SJSA1 (cell line): ENCODE results near the gene NUDCD3. TPM values are rescaled to one million over a fixed set of nuclear protein-coding genes. Genes with fewer than 3 reads are reported as not detected.

ENCODE experiments used
- DNase-seq, 2 experiments: peaks; one replicate each; pipeline ENCODE4 v3.0.0-alpha.2; 2015 to 2020; ENCODE audit warnings: low spot score in 2 of 2, low read depth in 1 of 2
- H3K27ac ChIP-seq: fragments of 250-450 bp; sonication (Bioruptor Pico); 2 replicates; pipeline ENCODE4 v1.5.1; 2020; ENCODE audit warnings: mild to moderate bottlenecking, moderate library complexity
- H3K27me3 ChIP-seq: fragments of 250-450 bp; sonication (Bioruptor Pico); replicated peaks from 2 replicates; pipeline ENCODE4 v1.5.1; 2020; ENCODE audit warnings: mild to moderate bottlenecking, moderate library complexity
- H3K36me3 ChIP-seq: fragments of 250-450 bp; sonication (Bioruptor Pico); 2 replicates; pipeline ENCODE4 v1.5.1; 2020; ENCODE audit warnings: mild to moderate bottlenecking
- H3K4me1 ChIP-seq: fragments of 250-450 bp; sonication (Bioruptor Pico); replicated peaks from 2 replicates; pipeline ENCODE4 v1.6.1; 2021; ENCODE audit warnings: mild to moderate bottlenecking
- H3K4me3 ChIP-seq: fragments of 250-450 bp; sonication (Bioruptor Pico); 2 replicates; pipeline ENCODE4 v1.5.1; 2020; ENCODE audit warnings: mild to moderate bottlenecking
- H3K9me3 ChIP-seq: fragments of 250-450 bp; sonication (Bioruptor Pico); replicated peaks from 2 replicates; pipeline ENCODE4 v1.5.1; 2020; ENCODE audit warnings: mild to moderate bottlenecking
- total RNA-seq: library from RNA; depleted of rRNA; stranded (reverse); fragments of >200 nt; shearing (Covaris generic); gene quantifications from 2 replicates; pipeline ENCODE4 v1.2.3, GENCODE V29; 2014

Gene NUDCD3
- total RNA-seq, 1 experiment from 2014 or later = 34.4 TPM

DNA sequence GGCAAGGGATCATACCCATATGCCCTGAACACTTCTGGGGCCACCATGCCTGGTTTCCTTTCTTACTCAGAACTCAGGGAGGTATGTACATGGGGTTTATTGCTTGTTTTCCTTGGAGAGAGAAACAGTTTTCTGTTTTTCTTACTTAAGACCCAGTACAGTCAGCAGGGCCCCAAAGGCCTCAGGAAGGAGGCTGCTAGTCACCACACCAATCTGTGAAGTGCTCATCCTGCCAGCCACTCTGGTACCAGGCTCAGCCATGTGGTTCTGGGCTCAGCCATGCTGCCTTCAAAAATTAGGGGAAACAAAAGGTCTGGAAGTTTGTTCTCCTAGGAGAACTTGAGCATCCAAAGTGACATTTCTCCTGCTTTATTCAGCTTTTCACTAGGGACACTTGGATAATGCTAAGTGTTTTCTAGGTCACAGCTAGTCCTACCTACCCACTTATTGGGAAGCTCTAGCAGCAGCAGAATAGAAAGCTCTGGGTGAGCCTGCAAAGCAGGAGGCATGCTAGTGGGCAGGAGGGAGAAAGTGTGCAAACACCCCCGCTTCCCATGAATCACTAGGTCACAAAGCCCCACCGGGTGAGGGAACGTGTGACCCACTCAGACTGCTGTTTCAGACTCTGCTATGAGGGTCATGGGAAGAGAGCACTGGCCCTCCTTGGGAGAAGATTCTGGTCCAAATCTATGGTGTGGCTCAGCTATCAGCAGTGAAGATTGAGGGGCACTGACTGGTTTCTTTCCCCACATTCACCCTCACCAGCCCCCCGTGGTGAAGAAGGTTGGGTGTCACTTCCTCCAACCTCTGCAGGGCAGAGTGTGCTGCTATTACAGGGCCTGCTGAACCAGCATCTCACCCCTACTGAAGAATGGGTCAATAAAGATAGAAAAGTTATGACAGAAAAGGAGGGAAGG, 23.9 kb downstream of the NUDCD3 start:
- DNase-seq = peak in 1 of 2 experiments; percentile 30
- H3K27me3 ChIP-seq = no peaks in the 10 kb centered on the region
- H3K4me1 ChIP-seq = peaks cover 19% of the 10 kb centered on the region
- H3K4me3 ChIP-seq = no peak overlapping the region
- H3K9me3 ChIP-seq = no peaks in the 10 kb centered on the region
- no peak overlapping the region for H3K27ac ChIP-seq
- peaks cover 56% of the 10 kb centered on the region for H3K36me3 ChIP-seq

DNA sequence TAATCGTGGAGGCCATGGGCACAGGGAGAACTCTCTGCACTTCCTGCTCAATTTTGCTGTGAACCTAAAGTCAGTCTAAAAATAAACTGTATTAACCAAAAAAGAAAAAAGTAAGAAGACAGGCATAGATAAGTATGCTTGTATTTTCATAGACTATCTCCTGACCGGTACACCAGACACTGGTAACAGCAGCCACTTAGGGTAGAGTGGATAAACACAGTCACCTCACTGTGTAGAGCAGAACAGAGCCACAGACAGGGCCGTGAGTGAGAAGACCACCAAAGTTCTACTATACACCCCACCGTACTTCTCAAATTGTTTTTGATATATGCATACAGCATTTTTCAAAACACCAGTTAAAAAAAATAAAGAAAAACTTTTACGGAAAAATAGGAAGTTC, 25.0 kb downstream of the NUDCD3 start:
- Histone ChIP-seq H3K4me1 (peaks cover 25% of the 10 kb centered on the region), H3K27me3 (no peaks in the 10 kb centered on the region), H3K36me3 (peaks cover 52% of the 10 kb centered on the region), H3K27ac (no peak overlapping the region), H3K4me3 (no peak overlapping the region), H3K9me3 (no peaks in the 10 kb centered on the region)
- DNase-seq = no peak

DNA sequence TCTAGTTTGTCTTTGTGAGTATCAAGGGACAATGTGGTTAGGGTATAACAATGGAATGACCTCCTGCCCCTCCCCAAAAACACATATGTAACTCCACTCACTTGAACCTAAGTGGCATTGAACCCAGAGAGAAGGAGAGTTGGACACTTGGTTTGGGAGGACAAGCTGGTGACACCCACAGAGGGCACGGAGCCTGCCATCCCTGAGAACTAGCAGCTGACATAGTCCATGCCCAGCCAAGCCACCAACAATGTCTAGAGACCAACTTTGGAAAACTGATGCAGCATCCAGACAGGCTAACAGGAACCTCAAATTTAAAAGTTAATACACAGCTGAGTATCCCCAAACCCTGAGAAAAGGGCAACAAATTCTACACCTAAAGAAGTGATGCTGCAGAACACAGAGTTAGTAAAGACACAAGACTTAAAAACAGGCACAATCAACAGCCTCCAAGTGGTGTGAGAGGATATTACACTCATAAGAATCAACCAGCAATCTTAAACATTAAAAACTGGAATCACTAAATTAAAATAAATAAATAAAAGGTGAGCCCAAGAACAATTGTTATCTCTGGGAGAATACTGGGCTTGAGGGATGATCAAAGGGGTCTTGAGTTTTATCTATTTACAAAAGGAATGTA, 27.2 kb downstream of the NUDCD3 start:
- Histone ChIP-seq H3K4me1 (peaks cover 25% of the 10 kb centered on the region), H3K27ac (no peak overlapping the region), H3K36me3 (peaks cover 44% of the 10 kb centered on the region), H3K27me3 (no peaks in the 10 kb centered on the region), H3K4me3 (no peak overlapping the region), H3K9me3 (no peaks in the 10 kb centered on the region)
- DNase-seq = no peak

DNA sequence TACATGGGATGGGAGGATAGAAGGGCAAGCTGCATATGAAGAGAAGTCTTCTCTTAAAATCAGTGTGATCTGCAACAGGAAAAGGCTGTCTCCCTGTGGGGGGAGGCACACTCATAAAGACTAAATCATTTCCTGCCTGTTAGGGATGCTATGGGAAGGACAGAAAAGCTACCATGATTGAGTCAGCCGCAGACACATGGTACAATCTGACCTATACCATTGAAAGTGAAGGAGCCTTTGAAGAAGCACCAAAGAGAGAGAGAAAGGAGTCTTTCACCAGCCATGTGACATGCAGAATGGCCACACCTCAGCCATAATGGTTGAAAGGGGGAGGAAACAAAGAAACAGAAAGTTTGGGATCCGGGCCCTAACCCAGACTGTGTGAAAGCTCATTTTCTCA, 29.1 kb downstream of the NUDCD3 start:
- Histone ChIP-seq H3K9me3 (no peaks in the 10 kb centered on the region), H3K27me3 (no peaks in the 10 kb centered on the region), H3K4me3 (no peak overlapping the region), H3K4me1 (peaks cover 16% of the 10 kb centered on the region), H3K36me3 (peaks cover 42% of the 10 kb centered on the region), H3K27ac (no peak overlapping the region)
- peak in 1 of 2 experiments; percentile 5 for DNase-seq

DNA sequence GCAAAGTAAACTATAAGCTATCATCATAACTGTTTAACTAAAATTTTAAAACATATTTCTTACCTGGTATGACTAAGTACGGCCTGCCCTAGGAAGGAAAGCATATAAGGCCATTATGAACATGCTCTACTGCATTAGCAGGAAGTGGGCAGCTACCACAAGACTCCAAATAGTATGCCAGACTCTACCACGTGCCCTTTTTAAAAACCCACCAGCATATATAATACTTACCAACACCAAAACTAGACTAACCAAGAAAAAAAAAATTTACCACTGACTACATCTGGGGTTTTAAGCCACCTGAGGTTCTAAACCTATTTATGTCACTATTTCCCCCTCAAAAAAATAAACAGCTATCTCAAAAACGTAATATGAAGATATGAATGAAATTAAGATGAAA, 30.1 kb downstream of the NUDCD3 start:
- DNase-seq = no peak

DNA sequence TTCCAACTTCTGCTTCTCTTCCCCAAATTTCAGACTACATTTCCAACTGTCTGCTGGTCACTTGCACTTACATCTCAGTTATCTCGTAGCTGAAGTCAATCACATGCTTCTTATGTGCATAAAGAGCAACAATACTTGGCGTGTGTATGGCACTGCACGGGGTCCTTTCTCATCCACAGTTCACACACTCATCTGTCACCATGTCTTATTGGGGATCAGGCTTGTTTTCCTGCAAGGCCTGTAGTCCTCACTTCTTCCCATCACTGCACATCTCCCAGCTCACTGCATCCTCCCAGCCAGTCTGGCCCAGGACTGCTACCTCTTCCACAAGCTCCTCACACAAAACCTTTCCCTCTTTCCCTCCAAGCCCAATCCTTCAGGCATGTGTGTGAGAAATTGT, 35.3 kb downstream of the NUDCD3 start:
- no peak for DNase-seq
- no peak overlapping the region for H3K4me3 ChIP-seq

More for the DNA sequence above, 30.1 kb downstream of the NUDCD3 start:
- peaks cover 36% of the 10 kb centered on the region for H3K36me3 ChIP-seq
- H3K4me1 ChIP-seq = peaks cover 9% of the 10 kb centered on the region; the same call in 1 of the 2 replicates
- no peak overlapping the region for H3K4me3 ChIP-seq
- no peak overlapping the region for H3K27ac ChIP-seq
- H3K27me3 ChIP-seq = no peaks in the 10 kb centered on the region
- H3K9me3 ChIP-seq = no peaks in the 10 kb centered on the region

DNA sequence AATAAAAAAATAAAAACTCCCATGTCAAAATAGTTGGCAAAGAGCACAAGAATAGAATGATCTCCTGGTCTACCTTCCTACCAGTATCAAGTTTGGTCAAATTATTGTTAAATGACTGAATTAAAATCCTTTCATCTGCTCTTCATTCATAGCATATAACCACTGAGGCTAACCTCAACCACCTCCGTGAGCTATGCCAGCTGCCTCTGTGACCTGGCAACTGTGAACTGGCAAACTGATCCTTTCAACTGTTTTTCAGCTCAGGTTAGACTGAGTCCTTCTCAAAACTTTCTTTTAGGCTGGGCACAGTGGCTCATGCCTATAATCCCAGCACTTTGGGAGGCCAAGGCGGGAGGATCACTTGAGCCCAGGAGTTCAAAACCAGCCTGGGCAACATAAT, 36.1 kb downstream of the NUDCD3 start:
- H3K4me1 ChIP-seq = no peaks in the 10 kb centered on the region; the same call in 1 of the 2 replicates

More for the DNA sequence above, 35.3 kb downstream of the NUDCD3 start:
- peaks cover 7% of the 10 kb centered on the region for H3K36me3 ChIP-seq
- no peak overlapping the region for H3K27ac ChIP-seq
- H3K4me1 ChIP-seq = no peaks in the 10 kb centered on the region
- no peaks in the 10 kb centered on the region for H3K9me3 ChIP-seq
- H3K27me3 ChIP-seq = no peaks in the 10 kb centered on the region

DNA sequence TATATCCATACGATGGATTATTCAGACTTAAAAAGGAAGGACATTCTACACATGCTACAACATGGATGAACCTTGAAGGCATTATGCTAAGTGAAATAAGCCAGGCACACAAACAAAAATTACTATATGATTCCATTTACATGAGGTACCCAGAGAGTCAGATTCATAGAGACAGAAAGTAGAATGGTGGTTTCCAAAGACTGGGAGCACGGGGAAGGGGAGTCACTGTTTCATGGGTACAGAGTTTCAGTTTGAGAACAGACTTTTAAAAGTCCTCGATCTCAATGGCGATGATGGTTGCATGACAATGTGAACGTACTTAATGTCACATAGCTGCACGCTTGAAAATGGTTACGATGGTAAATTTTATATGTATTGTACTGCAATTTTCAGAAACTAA, 39.3 kb downstream of the NUDCD3 start:
- no peaks in the 10 kb centered on the region for H3K27me3 ChIP-seq
- H3K9me3 ChIP-seq = no peaks in the 10 kb centered on the region
- H3K4me1 ChIP-seq = no peaks in the 10 kb centered on the region; the same call in 1 of the 2 replicates
- peaks cover 22% of the 10 kb centered on the region for H3K36me3 ChIP-seq
- H3K27ac ChIP-seq = no peak overlapping the region
- no peak for DNase-seq
- H3K4me3 ChIP-seq = no peak overlapping the region

More for the DNA sequence above, 36.1 kb downstream of the NUDCD3 start:
- Histone ChIP-seq H3K9me3 (no peaks in the 10 kb centered on the region), H3K27me3 (no peaks in the 10 kb centered on the region), H3K27ac (no peak overlapping the region), H3K4me3 (no peak overlapping the region), H3K36me3 (peaks cover 9% of the 10 kb centered on the region)
- no peak for DNase-seq

DNA sequence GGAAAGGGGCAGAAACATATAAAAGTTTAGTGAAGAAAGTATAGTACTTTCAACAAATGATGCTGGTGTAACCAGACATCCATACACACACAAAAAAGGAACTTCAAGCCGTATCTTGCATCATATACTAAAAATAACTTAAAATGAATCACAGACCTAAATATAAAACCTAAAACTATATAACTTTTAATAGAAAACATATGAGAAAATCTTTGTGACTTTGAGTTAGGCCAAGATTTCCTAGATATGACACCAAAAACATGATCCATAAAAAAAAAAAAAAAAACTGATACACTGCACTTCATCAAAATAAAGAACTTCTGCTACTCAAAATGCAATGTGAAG, 40.9 kb downstream of the NUDCD3 start:
- Histone ChIP-seq H3K9me3 (no peaks in the 10 kb centered on the region), H3K36me3 (peaks cover 30% of the 10 kb centered on the region), H3K4me1 (no peaks in the 10 kb centered on the region; the same call in 1 of the 2 replicates), H3K27me3 (no peaks in the 10 kb centered on the region), H3K27ac (no peak overlapping the region), H3K4me3 (no peak overlapping the region)
- DNase-seq = no peak

DNA sequence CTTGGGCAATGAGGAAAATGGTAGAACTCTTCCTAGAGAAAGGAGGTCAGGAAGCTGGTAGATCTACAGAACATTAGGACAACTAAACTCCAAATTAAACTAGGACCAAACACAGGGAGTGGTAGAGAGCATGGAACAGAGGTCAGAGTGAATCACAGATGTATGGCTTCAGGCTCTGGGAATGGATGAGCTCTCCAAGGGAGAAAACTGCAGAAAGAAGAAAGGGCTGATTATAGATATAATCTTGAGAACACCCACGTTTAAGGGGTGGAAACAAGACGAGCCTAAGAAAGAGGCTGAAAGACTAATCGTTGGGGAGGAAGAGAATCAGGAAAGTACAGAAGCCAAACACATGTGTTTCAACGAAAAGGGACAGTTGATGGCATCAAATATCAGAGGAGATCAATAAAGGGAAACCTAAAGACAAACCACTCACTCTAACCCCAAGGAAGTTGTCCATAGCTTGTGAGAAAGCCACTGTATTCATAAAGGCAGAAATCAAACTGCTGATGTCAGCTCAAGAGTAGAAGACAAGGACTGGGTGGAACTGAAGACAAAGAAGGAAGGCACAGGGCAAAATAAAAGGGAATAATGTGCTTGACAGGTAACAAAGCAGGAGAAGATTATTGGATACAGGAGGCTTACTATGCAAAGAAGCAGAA, 41.4 kb downstream of the NUDCD3 start:
- Histone ChIP-seq H3K4me1 (no peaks in the 10 kb centered on the region; the same call in 1 of the 2 replicates), H3K27ac (no peak overlapping the region), H3K4me3 (no peak overlapping the region), H3K9me3 (no peaks in the 10 kb centered on the region), H3K36me3 (peaks cover 30% of the 10 kb centered on the region), H3K27me3 (no peaks in the 10 kb centered on the region)
- no peak for DNase-seq

DNA sequence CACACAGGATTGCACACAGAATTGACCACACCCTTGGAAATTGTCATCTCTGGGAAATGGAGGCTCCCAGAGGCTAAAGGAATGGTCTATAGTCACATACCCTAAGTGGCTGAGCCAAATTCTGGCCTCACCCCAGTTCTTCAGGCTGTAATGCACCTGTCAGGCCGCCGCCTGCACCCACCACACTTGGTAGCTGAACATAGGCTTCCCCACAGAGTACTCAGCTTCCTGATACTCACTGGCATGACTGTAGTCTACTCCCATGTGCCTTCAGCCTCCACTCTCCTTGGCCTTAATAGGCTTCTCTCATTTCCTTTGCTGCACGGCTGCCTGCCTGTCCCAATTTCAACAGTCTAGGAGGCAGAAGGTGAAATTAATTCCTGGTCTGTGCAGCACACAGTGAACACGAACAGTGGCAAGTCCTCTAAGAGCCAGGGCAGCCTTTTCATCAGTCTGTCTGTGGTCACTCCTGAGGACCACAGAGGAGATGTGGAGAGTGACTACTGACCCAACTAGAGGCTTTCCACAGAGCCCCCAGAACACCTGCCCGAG, 42.5 kb downstream of the NUDCD3 start:
- H3K4me3 ChIP-seq = no peak overlapping the region
- no peak for DNase-seq
- no peak overlapping the region for H3K27ac ChIP-seq
- H3K9me3 ChIP-seq = no peaks in the 10 kb centered on the region
- H3K27me3 ChIP-seq = no peaks in the 10 kb centered on the region
- peaks cover 30% of the 10 kb centered on the region for H3K36me3 ChIP-seq
- H3K4me1 ChIP-seq = no peaks in the 10 kb centered on the region; the same call in 1 of the 2 replicates

DNA sequence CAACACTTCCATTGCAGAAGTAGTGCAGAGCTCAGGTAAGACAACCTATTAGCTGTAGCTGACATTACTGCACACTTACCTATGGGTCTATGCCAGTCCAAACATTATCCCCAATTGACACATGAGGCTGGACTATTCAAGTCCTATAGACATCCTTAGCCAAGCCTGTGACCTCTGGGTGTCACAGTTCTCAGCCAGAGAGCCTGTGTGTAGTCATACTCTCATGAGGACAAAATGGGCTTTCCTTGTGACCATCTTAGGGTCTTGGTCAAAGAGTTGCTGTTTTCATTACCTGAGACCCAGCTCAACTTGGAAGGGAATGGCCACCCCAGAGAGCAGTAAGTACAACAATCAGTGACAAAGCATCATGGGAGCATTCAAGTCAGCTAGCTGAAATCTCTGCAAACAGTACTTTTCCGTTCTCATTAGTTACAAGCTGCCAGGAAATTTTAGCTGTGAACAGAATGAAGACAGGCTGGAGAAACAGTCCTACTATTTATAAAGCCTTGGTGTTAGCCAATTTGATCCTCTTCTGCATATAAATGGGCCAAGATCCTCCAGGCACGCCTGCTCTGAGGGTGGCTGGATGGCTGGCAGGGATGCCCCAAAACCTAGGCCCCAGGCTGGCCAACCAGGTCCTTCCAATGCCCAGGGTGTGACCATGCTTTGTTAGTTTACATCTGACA, 44.3 kb downstream of the NUDCD3 start:
- Histone ChIP-seq H3K27me3 (no peaks in the 10 kb centered on the region), H3K4me1 (no peaks in the 10 kb centered on the region; the same call in 1 of the 2 replicates), H3K9me3 (no peaks in the 10 kb centered on the region), H3K36me3 (peaks cover 30% of the 10 kb centered on the region), H3K4me3 (no peak overlapping the region), H3K27ac (no peak overlapping the region)
- DNase-seq = no peak

DNA sequence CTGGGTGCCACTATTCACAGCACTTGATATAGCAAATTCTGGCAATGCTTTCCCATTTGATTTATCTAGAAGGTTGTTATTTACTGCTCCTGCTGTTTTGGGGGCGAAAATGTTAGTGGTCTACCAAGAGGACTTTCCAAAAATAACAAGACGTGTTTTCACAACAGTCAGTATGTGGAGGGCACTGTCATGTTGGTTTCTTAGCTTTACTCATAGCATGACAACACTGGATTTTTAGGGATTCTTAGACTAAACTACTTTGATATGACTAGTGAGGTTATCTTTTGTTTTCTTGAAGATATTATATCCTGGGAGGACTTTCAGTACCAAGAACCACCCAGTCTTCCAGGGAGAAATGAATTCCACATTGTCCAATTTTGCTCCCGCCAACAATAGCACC, 49.4 kb downstream of the NUDCD3 start:
- no peak overlapping the region for H3K27ac ChIP-seq
- no peaks in the 10 kb centered on the region for H3K27me3 ChIP-seq
- no peak for DNase-seq
- H3K9me3 ChIP-seq = no peaks in the 10 kb centered on the region
- 0 out of 2 replicates have a peak, but pooled peaks cover 12% of the 10 kb centered on the region for H3K36me3 ChIP-seq
- no peaks in the 10 kb centered on the region; the same call in 1 of the 2 replicates for H3K4me1 ChIP-seq
- H3K4me3 ChIP-seq = no peak overlapping the region
